CD4-positive, alpha-beta T cell treated with Interleukin-15 for 1 hour (primary cell): ENCODE results near the gene HS6ST3.

Experiments used
- DNase-seq: peaks from one replicate; pipeline ENCODE4 v3.0.0-alpha.2; 2020

Gene HS6ST3

DNA sequence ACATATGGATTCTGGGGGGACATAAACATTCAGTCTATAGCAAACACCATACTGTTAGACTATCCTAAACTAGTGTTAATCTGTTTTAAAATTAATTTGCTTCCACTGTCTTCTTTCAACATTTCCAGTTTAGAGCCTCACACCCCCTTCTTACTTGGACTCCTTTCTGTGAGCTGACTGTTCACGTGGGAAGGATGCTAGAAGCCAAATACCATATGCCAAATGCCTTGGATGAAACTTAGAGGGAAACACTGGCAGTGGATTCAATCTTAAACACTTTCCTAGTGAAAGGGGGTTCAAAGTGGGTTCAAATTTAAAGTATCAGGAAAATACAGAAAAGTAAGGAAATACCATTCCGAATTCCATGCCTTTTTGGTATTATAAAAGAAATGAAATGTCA lies 113.6 kb downstream of the HS6ST3 start:
- no peak for DNase-seq

DNA sequence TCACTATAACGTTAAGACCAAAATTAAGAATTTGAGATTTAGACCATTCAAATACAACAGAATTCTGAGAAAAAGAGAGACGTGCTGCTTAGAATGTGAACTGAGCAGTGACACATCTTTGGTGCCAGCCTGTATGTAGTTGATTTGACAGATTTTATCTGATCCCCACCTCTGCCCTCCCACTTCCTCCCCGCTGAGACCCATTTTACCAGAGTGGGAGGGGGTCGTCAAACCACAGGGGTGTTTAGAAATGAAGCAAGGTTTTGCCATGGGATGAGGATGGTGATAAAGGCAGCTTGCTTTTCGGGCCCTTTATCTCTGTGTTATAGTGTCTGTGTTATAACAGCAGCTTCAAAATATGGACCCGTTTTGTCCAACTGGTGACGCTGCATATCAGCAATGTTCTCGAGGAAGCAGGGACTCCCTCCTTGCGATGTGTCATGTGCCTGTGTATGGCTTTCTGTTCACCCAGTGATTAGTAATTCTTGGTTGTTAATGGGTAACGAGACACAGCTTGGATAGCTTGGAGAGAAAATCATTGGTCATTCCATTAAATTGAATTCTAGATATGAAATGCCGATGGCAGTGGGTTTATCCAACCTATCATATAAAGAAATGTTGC lies 125.0 kb downstream of the HS6ST3 start:
- DNase-seq = no peak

DNA sequence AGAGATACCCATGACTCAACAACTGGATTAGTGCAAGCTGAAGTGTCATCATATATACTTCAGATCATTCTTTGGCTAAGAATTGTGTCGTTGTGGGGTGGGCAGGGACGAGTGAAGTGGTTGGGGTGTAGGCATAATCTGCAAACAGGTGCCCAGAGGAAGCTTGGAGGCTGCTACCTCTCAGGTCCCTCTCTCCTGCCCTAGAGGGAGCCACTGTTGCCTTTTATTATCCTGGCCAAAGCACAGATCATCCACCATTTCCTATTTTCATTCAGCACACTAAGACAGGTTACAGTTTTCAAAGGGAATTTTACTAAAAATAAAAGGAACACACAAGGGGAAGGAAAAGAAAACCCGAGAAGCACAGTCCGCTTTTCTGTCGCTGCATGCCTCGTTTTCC lies 126.6 kb downstream of the HS6ST3 start:
- DNase-seq = no peak

DNA sequence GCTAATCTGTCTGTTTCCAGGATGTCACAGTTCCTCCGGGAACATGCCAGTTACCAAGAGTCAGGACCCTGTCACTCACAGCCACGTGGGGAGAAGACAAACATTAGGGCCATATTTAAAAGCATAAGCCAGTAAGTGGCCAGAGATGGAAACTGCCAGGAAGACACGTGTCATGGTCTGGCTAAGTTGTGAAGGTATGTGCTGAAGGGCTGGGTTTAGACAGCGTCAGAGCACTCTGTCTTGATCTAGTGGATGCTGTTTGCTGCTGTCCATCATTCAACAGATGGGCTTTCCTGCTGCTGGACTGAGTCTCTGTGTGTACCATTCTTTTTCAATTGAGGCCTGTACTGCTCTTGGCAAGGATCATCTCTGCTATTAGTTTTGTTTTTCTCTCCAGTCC lies 128.6 kb downstream of the HS6ST3 start:
- DNase-seq = no peak

DNA sequence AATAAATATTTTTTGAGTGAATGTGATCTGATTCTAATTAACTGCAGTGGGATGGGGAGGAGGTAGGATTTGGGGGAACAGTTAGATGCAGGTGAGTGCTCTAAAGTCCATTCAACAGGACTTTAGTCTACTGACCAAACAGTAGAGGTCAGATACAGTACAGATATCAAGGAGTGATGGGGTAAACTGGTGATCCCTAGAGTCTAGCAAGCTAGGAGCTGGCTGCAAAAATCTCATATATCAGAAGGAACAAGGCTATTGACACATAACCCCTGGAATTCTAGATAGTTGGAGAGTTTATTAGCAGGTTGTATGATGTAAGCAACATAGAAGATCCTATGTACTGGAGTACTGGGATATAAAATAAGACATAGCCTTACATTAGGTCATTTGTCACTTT lies 131.6 kb downstream of the HS6ST3 start:
- no peak for DNase-seq

DNA sequence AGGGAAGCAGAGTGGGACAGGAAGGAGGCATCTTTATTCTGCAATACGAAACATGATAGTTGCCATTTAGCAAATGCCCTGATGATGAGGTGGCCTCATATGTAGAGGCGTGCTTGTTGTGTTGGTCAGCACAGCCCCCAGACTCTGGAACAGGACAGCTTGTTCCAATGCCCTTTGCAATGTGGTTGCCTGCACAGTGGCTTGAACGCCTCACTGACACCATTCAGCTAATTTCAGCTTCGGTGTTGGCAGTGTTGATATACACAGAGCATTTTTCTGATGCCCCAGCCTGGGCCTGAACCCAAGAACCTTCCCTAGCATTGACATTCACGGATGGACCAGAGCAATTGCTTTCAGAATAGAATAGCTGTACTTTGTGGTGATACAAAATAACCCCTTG lies 133.3 kb downstream of the HS6ST3 start:
- no peak for DNase-seq

DNA sequence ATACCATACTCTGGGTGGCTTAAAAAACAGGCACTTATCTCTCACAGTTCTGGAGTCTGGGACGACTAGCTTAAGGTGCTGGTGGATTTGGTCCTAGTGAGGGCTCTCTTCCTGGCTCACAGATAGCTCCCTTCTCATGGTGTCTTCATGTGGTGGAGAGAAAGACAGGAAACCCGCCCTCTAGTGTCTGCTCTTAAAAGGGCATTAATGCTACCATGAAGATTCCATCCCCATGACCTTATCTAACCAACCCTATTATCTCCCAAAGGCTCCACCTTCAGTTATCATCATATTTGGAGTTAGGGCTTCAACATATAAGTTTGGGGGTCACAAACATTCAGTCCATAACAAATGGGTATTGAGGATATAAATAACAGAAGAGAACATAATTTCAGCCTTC lies 139.4 kb downstream of the HS6ST3 start:
- DNase-seq = no peak

DNA sequence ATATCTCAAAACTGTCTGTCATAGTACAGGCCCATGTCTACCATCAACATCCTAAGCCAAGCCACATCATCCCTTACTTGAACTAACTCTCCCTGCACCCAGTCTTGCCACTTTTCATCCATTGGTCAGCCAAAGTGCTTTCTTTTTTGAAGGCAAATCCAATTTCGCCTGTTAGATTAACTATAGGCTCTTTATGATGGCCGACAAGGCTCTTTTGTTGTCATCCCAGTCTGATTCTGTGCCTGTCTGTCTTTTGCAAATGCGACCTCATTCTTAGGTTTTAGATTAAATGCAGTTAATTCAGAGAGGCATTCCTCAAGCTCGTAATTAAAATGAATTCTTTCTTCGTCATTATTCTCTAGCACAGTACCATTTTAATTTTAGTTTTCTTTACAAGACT lies 148.3 kb downstream of the HS6ST3 start:
- DNase-seq = no peak

DNA sequence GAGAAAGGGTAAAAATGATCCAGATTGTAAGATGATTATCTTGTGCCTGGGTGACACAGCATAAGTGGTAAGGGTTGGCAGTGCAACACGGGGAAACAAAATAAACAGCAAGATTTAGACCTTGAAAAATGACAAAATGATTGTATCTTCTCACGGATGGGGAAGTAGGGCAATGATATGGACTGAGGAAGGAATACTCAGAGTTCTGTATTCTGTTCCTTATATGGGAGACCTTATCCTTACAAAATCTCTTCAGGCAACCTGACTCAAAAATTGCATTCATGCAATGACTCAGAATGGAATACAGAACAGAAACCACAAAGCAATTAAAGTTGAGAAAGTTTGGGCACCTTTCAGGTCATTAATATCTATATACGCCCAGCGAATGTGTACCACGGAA lies 149.0 kb downstream of the HS6ST3 start:
- DNase-seq = no peak

DNA sequence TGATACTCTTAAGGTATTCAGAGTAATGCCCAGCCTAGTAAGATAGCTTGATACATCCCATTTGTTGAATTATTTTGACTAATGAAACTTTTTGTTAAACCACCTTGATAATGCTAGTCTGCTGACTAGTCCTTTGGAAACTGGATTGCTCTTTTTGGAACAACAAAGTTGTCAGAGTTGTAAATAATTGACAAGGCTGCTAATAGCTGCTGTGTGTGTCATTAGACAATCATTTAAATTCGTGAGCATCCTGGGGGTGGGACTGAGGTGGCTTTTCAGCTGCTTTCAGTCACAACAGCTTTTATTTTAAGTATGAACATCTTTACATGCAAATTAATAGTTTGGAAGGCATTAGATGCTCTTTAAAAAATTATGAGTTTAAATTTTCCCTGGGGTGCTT lies 153.5 kb downstream of the HS6ST3 start:
- no peak for DNase-seq

DNA sequence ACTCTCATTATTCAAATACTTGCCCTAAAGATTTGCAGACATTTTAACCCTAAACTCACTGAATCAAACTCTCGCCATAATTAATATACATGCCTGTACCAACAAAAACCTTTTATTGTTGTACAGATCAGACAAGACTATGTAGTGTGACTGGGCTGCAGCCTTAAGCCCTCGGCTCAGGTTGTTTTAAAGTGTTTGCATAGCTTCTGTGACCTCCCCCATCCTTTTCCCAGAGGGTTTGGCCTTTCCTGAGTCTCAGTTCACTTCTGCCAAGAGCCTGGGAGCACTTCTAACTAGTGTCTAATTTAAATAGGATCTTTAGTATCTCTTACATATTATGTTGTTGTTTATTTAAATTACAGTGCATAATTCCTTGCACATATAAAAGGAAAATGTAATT lies 158.2 kb downstream of the HS6ST3 start:
- DNase-seq = no peak

DNA sequence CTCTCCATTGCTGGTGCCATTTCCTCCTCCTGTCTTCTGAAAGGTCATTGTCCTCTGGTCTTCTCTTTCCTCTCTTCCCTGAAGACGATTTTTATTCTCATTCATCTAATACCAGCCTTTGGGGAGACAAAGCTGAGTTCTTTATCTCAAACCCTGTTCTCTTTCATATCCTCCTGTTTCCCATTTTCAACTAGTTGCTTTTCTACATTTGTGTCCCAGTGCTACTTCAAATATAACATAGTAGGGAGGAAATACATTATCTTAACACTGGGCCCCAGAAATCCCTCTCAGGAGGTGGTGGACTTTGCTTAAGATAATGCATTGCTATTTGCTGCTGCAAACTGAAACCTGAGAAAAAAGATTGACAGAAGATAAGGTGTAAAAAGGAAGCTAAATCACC lies 159.1 kb downstream of the HS6ST3 start:
- DNase-seq = no peak

DNA sequence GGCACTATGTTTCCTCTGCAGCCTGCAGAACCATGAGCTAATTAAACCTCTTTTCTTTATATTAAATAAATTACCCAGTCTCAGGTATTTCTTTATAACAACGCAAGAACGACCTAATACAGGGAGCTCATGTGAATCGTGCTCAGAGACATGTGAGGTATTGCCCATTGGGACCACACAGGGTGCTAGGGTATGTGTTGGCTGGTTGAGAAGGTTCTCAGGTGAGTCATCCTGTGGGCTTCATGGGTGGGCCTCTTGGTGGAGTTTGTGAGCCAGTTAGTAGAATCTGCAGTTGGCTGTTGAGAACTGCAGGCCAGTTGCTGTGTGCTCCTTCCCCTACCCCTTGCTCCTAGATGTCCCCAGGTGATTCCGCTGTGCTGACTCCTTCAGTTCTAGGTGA lies 163.0 kb downstream of the HS6ST3 start:
- DNase-seq = no peak

DNA sequence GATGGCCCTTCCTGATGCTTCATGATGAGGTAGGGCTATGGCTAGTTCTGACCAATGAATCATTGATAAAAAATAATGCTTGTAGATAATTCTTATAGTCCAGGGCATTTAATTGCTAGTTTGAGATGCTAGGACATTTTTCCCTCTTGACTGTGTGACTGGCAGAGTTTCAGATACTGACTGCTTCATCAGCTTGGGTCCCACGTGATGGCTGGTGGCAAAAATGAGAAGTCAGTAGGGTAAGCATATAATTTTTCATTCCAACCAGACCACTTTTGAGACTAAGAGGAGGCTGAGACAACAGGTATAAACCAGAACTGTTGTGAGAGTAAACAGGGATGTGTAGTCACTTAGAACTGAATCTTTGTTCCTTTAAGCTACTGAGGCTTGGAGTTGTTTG lies 183.3 kb downstream of the HS6ST3 start:
- DNase-seq = no peak

DNA sequence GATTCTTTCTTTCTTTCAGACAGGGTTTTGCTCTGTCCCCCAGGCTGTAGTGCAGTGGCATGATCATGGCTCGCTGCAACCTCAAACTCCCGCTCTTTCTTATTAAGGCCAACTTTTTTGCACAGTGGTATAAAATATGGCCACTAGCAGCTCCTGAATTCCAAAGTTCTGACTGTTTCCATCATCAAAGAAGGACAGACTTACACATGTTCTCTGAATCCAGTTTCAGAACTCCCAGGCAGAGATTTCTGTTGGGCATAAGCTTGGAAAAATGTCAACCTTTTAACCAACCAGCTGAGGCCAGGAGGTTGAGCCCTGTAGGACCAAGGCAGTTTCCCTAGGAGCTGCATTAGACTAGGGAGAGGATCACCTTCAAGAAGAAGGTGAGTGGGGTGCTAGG lies 184.1 kb downstream of the HS6ST3 start:
- DNase-seq = no peak

DNA sequence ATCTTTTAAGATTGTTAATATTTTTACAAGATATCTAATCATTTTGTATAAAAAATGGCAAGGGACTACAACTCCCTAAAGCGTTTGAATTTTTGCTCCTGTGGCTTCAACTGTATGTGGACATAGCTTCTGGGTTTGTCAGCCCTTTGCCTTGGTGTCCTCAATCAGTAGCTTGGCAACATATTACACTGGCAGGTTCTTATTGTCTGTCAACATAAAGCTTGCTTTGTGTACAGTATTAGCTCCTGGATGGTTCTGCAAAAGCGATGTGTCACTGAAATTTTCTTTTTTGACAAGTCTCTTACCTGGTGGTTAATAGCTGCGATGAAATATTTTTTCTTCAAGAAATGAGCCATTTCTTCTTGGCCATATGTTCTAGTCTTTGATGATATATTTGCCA lies 190.0 kb downstream of the HS6ST3 start:
- no peak for DNase-seq

DNA sequence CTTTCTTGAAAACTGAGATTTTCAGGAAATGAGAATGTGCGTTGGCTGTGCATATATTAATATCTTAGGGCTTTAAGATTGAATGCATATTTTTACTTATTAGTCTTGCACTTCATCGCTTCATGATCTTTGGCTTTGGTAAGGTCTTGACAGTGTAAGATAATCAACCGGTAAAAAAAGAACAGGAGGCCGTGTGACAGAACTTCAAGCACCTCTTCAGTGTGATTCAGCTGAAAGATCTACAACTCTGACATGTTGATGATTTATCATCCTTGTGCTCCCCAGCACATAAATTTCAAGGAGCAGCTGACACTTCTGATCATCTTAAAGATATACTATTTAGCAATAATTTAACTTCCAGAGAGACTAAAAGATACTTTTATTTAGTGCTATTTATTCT lies 195.1 kb downstream of the HS6ST3 start:
- no peak for DNase-seq

DNA sequence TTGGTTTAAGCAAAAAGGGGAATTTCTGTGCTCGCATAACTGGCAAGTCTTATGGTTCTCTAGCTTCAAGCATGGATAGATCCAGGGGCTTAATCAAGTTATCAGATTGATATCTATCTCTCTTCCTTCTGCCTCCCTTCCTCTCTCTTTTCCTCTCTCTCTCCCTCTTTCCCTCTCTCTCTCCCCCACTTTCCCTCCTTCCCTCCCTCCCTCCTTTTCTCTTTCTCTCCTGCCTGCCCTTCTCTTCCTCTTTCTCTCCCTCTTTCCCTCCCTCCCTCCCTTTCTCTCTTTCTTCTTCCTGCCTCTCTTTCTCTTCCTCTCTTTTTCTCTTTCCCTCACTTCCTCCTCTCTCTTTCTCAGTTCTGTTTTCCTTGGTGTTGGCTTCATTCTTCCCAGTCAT lies 195.8 kb downstream of the HS6ST3 start:
- no peak for DNase-seq

DNA sequence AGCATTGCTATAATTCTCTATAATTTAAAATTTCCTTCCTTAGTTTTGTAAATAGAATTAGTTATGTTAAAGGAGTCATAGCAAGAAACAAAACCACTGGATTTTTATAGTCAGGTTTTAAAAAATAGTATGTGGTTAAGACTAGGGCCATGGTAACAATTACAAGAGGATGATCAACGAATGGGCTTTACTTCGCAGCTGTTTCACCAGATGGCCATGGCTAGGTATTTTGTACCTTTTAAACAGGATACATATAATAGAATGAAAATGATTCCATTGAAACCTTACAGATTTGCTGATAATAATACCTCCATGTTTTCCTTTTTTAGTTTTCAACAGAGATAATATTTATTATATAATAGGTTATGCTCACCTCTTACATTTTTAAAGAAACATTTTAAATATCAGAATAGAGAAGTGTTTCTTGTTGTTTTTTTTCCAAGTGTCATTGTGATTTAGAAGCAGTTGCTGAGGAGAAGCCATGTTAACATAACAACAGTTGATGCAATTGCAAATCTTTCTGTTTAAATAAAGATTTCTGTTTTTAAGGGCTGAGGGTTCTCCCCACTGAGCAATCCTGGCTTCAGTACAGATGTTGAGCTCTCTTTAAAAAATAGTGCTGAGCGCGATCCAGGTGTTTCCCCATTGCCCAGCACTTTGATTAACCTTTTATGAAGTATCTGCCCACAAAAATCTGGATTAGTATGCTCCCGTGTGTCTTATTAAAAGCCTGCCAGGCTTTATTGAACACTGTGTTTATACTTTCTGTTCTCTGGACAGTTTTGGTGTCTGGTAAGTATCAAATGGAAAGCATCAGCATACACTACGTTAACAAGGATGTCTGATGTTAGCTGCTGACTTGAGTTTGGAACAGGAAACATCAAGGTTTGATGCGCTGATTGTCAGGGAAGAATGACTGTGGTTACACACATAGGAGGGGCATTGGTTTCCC lies 205.3 kb downstream of the HS6ST3 start:
- DNase-seq = no peak

DNA sequence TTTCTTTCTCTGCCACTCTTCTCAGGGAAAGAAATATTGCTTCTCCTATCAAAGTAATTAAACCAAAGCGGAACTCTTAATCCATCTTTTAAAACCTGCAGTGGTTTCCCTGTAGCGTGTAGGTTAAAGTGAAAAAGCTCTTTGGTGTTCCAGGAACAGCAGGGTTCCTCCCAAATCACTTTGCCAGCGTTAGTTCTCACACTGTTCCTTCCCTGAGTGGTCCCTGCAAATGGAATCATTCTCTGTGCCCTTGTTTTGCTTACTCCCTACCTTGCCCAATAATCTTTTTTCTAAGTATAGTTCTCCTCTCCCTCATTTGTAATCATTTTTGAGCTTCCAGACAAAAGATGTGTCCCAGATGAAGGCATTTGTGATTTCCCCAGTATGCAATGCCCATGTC lies 207.5 kb downstream of the HS6ST3 start:
- DNase-seq = no peak

DNA sequence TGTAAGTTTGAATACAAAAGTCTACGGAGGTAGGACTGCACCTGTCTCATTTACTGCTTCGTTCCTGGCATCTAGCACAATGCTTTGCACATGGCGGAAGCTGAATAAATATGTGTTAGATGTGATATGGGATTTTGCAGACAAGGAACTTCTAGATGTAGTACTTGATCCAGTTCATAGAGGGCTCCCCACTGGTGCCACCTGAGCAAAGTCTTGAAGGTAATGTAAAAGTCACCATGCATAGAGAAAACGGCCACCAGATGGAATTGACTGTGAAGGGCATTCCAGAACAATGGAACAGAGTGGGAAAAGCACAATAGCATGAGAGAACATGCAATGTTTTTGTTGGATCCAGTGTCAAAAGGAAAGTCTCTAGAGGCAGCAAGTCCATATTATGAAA lies 209.3 kb downstream of the HS6ST3 start:
- no peak for DNase-seq

DNA sequence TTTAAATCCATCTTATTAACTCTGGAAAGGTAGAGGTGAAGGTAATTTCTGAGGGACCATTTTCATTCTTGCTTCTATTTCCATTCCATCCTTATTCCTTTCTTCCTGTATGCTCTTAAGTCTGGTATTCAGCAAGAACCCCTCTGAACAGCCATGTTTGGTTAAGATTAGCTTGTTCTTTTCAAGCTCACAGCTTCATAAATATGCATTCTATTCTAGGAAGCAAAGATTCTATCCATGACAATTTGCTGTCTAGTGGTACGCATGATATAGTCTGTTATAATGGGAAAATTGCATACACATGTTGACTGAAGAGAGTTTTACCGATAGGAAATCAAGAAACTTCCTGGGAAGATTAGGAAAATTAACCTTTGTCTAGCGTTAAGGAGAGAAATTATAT lies 218.7 kb downstream of the HS6ST3 start:
- no peak for DNase-seq

DNA sequence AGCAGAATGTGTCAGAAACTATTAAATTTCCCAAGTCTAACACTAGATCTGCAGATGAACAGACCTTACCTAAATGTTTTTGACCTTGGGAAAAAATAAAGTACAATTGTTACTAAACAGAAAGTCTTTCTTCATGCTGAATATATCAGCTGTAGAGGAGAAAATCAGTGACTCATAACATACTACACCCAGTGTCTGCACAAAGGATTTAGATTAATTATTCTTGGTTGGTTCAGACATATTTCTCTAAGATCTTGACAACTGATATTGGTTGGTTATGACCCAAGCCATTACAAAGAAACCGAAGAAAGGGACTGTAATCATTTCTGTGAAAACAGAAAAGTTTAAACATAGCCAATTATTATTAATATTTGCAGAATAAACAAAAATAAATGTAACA lies 225.1 kb downstream of the HS6ST3 start:
- DNase-seq = no peak

DNA sequence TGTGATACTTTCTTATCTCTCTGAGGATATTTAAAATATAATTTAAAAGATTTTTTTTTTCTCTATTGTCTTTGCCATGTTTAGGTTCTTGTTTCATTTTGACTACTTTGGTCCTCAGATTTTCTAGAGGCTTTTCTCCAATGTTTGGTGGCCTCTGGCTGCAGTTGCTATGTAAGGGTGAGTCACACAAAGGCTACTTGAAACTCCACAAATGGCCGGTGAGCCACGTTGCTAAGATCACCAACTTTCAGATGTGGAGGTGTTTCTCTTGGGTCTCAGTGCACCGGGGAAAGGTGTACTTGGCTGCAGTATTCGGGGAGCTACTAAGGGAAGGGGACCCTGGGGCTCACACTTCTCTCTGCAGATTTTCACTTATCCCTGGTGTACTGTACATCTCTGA lies 248.1 kb downstream of the HS6ST3 start:
- DNase-seq = no peak

DNA sequence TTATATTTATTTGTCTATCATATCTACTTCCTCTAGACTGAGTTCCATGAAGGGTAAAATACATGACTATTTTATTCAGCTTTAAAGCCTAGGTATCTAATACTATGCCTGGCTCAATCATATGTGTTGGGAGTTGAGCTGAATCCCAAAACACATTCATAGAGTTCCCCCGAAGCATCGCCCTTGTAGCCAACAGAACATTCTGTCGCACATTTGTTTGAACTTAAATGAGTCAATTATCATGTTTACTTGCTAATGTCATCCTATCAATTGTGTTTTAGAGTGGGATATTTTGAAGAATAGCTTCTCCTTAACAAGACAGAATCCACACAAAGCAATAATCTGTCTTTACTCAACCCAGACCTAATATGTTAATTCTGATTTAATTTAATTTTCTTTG lies 252.4 kb downstream of the HS6ST3 start:
- DNase-seq = no peak
